K562 (cell line): ENCODE results near the gene ATP5MC3. TPM values are rescaled to one million over a fixed set of nuclear protein-coding genes. Genes with fewer than 3 reads are reported as not detected.
A peak's percentile ranks its signal among the peaks of the same experiment; 100 is the strongest.

Experiments
- CTCF ChIP-seq, 3 experiments: IDR thresholded peaks in 2 of 3; conservative IDR thresholded peaks in 1 of 3; 2 replicates each; pipeline ENCODE4 v1.5.1; 2011 to 2012; ENCODE audit warnings: low read length in 3 of 3, mild to moderate bottlenecking in 3 of 3, control low read depth in 2 of 3, improper control_type of control experiment in 1 of 3, inconsistent platforms in 1 of 3, low read depth in 1 of 3, mixed read lengths in 1 of 3, moderate library complexity in 1 of 3; ENCODE audit not compliant: insufficient read depth in 2 of 3
- FOXJ2 ChIP-seq: fragments of 200-800 bp; sonication (Bioruptor generic); IDR thresholded peaks from 2 replicates; pipeline ENCODE4 v1.6.1; 2016; ENCODE audit warnings: missing genetic modification characterization, missing compliant biosample characterization
- NKRF ChIP-seq: fragments of 450-650 bp; IDR thresholded peaks from 2 replicates; pipeline ENCODE4 v1.6.1; 2016; ENCODE audit warnings: borderline replicate concordance
- RAD21 ChIP-seq, 2 experiments: fragments of 250-450 bp in 1 of 2; fragments of 450-650 bp in 1 of 2; sonication (Bioruptor Pico) in 1 of 2; formaldehyde crosslinking in 1 of 2; IDR thresholded peaks in 1 of 2; conservative IDR thresholded peaks in 1 of 2; 2 replicates each; pipeline versions ENCODE4 v1.4.0 to v1.8.0; 2020 to 2022; ENCODE audit warnings: mild to moderate bottlenecking in 2 of 2, moderate library complexity in 1 of 2
- RCOR1 ChIP-seq, 2 experiments: IDR thresholded peaks; 2 replicates each; pipeline ENCODE4 v1.6.1; 2012; ENCODE audit warnings: low read depth in 2 of 2, low read length in 2 of 2, borderline replicate concordance in 1 of 2, improper control_type of control experiment in 1 of 2
- SAFB2 ChIP-seq: fragments of 200-400 bp; formaldehyde crosslinking; IDR thresholded peaks from 2 replicates; pipeline ENCODE4 v1.6.1; 2018; ENCODE audit warnings: borderline replicate concordance, low read length, low read depth, moderate library complexity; ENCODE audit not compliant: severe bottlenecking
- SMC3 ChIP-seq: conservative IDR thresholded peaks from 2 replicates; pipeline ENCODE4 v1.6.1; 2011; ENCODE audit warnings: low read depth, low read length, improper control_type of control experiment; ENCODE audit not compliant: insufficient read depth
- polyA plus RNA-seq, 8 experiments: library from polyadenylated mRNA; depleted of rRNA in 4 of 8; stranded (reverse) in 5 of 8; unstranded in 3 of 8; fragments of >200 nt; fragmentation: Nextera tagmentation in 2 of 8; fragmentation: Illumina TruSeq in 1 of 8; extraction: Ambion mirVana in 2 of 8; extraction: Trizol in 1 of 8; gene quantifications; 2 replicates each; pipeline versions ENCODE4 v1.2.1 to v1.2.3, GENCODE V29; 2011 to 2014; ENCODE audit warnings: inconsistent platforms in 1 of 8, missing spikeins in 1 of 8
- total RNA-seq, 7 experiments: library from RNA; depleted of rRNA in 6 of 7; stranded (reverse); fragments of >200 nt in 6 of 7; fragmentation: Illumina TruSeq in 2 of 7; extraction: Trizol in 2 of 7; gene quantifications; 2 replicates each; pipeline versions ENCODE4 v1.2.1 to v1.2.3, GENCODE V29; 2011 to 2021; ENCODE audit warnings: low replicate concordance in 1 of 7
- TF ChIP-seq, protein P1 (sequence below): fragments of 450-650 bp; formaldehyde crosslinking; IDR thresholded peaks from 2 replicates; pipeline ENCODE4 v1.4.0; 2020; ENCODE audit warnings: mild to moderate bottlenecking, moderate library complexity

ATP5MC3 gene
- total and polyA plus RNA-seq, 9 of the 15 experiments (the other 6 are each of a cell fraction or from before 2014, with no cell fraction given) = 423 to 2,565 (median 1,012) TPM

DNA sequence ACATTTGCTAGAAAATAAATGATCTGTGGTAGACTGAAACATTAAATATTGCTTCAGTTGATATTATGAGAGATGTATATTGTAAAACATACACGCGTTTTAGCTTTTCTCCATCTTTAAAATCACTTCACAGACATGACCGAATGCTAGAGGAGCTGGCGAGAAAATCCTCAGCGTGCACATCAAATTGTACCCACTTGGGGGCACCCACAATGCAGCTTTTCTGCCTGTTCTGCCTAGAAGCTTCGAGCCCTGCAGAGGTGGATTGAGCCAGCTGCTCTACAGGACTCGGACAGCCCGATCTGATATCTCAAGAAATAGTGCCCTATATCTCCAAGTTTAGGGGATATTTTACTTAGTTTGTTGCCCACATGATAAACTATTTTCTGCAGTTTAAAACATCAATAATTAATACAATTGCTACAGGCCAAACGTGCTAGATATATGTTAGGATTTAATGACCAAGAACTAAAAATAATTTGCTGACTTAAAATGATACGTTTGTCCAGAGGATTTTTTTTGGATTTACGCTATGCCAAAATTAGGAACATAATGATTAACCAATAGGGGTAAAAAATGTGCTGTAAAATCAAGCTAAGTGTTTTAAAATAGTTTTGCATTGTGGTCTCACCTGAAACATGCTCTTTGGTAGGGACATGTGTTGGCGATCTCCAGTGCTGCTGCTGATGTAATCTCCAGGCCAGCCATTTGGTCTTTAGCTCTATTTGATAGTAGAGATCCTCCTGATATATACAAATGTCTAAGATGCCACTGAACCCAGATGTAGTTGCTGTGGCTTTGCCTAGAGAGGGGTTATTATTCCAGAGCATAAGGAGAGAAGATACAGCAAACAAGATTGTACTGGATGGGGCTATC, 22.3 kb upstream of the ATP5MC3 start (continued):
- TF ChIP-seq SAFB2 = no peak
- no peak for TF ChIP-seq FOXJ2 (tag)
- no peak for TF ChIP-seq NKRF
- TF ChIP-seq RAD21 (CRISPR knock-in tag; conservative IDR thresholded peaks at IDR 0.05 in 1 of 2, IDR thresholded peaks at IDR 0.05 in 1 of 2) = peak; percentile 11 to 56; a peak in 2 of 4 replicates
- TF ChIP-seq, protein P1, sequence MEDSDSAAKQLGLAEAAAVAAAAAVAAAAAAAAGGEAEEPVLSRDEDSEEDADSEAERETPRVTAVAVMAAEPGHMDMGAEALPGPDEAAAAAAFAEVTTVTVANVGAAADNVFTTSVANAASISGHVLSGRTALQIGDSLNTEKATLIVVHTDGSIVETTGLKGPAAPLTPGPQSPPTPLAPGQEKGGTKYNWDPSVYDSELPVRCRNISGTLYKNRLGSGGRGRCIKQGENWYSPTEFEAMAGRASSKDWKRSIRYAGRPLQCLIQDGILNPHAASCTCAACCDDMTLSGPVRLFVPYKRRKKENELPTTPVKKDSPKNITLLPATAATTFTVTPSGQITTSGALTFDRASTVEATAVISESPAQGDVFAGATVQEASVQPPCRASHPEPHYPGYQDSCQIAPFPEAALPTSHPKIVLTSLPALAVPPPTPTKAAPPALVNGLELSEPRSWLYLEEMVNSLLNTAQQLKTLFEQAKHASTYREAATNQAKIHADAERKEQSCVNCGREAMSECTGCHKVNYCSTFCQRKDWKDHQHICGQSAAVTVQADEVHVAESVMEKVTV (CRISPR knock-in tag) = no peak
- peak; percentile 63 to 74 (median 71) for TF ChIP-seq CTCF (IDR thresholded peaks at IDR 0.05 in 2 of 3, conservative IDR thresholded peaks at IDR 0.05 in 1 of 3; ENCODE audit: insufficient read depth in 2 of 3, low read depth in 1 of 3, low read length in 3 of 3)
- peak; percentile 48; the same call in 1 of the 2 replicates for TF ChIP-seq SMC3
- 0 out of 4 replicates have a peak, but pooled peaks of 1 of the 2 experiments have one; percentile 14 for TF ChIP-seq RCOR1 (IDR thresholded peaks at IDR 0.05; ENCODE audit: borderline replicate concordance in 1 of 2, low read depth in 2 of 2, low read length in 2 of 2)
